Stomach (tissue), 9 donors: ENCODE measurements around the gene CDK15. TPM values are rescaled to one million over a fixed set of nuclear protein-coding genes. Genes with fewer than 3 reads are reported as not detected.

Experiments
- DNase-seq, 2 donors: peaks; one replicate each; pipeline versions ENCODE4 v3.0.0 to v3.0.0-alpha.2; 2013 to 2019
- H3K27ac ChIP-seq, 5 donors: fragments of 200-600 bp in 4 of 5; sonication (generic) in 4 of 5; one replicate each; pipeline ENCODE4 v1.5.1; 2013 to 2019; ENCODE audit warnings: mild to moderate bottlenecking in 1 of 5, moderate library complexity in 1 of 5
- H3K27me3 ChIP-seq, 3 donors: fragments of 200-600 bp; sonication (generic); one replicate each; pipeline ENCODE4 v1.5.1; 2017 to 2019; ENCODE audit warnings: mixed run types in 1 of 3
- H3K36me3 ChIP-seq, 4 donors: fragments of 200-600 bp; sonication (generic); 1 replicate in 3 of 4; 2 replicates in 1 of 4; pipeline ENCODE4 v1.5.1; 2016 to 2019
- H3K4me1 ChIP-seq, 4 donors: fragments of 200-600 bp; sonication (generic); one replicate each; pipeline ENCODE4 v1.5.1; 2016 to 2019
- H3K4me3 ChIP-seq, 4 donors: fragments of 200-600 bp; sonication (generic) in 3 of 4; one replicate each; pipeline ENCODE4 v1.5.1; 2016 to 2019; ENCODE audit warnings: mild to moderate bottlenecking in 1 of 4
- H3K9me3 ChIP-seq, 4 donors: fragments of 200-600 bp; sonication (generic); one replicate each; pipeline ENCODE4 v1.5.1; 2016 to 2019
- CTCF ChIP-seq, 7 experiments: fragments of 450-650 bp in 4 of 7; fragments of 200-600 bp in 3 of 7; sonication (generic) in 3 of 7; IDR thresholded peaks; one replicate each; pipeline ENCODE4 v1.5.1; 2016 to 2019; ENCODE audit warnings: antibody characterized with exemption in 7 of 7, control low read depth in 2 of 7, mild to moderate bottlenecking in 1 of 7
- EP300 ChIP-seq: sonication (generic); formaldehyde crosslinking; IDR thresholded peaks from one replicate; pipeline ENCODE4 v1.6.1; 2017; ENCODE audit warnings: antibody characterized with exemption
- POLR2A ChIP-seq, 4 donors: fragments of 450-650 bp; IDR thresholded peaks; one replicate each; pipeline ENCODE4 v1.6.1; 2016; ENCODE audit warnings: antibody characterized with exemption in 4 of 4, control low read depth in 2 of 4, mild to moderate bottlenecking in 1 of 4, moderate library complexity in 1 of 4
- POLR2AphosphoS5 ChIP-seq, 3 donors: sonication (generic); formaldehyde crosslinking; IDR thresholded peaks; one replicate each; pipeline ENCODE4 v1.6.1; 2016; ENCODE audit warnings: antibody characterized with exemption in 3 of 3
- whole genome bisulfite sequencing, 5 donors: extraction: QIAGEN DNeasy Blood & Tissue Kit in 3 of 5; methylation state at CpG; one replicate each; pipeline versions ENCODE4 v1.1.5 to v1.1.7; 2013 to 2018; 5-methylcytosine and 5-hydroxymethylcytosine counted together
- intact Hi-C: fragments of 100-400 bp; cut with DNase I; formaldehyde crosslinking; loops from one replicate; pipeline ENCODE4 v1.15.1; 2023; ENCODE audit warnings: low total_unique reads
- polyA plus RNA-seq, 3 donors: library from polyadenylated mRNA; stranded (reverse); fragments of 200-250 nt; gene quantifications; one replicate each; pipeline ENCODE4 v1.2.3, GENCODE V29; 2013
- total RNA-seq, 5 donors: library from RNA; depleted of rRNA; stranded (reverse); fragments of >200 nt; gene quantifications; one replicate each; pipeline versions ENCODE4 v1.1.0 to v1.2.3, GENCODE V29; 2014 to 2016
- donor health status: healthy with polysubstance abuse.
- donor health status: Bipolar disorder and iron deficiency.
- donor health status: healthy.

Gene CDK15
- total and polyA plus RNA-seq, 8 donors = 0.08 to 24.1 (median 3.2) TPM; not detected in 2

DNA sequence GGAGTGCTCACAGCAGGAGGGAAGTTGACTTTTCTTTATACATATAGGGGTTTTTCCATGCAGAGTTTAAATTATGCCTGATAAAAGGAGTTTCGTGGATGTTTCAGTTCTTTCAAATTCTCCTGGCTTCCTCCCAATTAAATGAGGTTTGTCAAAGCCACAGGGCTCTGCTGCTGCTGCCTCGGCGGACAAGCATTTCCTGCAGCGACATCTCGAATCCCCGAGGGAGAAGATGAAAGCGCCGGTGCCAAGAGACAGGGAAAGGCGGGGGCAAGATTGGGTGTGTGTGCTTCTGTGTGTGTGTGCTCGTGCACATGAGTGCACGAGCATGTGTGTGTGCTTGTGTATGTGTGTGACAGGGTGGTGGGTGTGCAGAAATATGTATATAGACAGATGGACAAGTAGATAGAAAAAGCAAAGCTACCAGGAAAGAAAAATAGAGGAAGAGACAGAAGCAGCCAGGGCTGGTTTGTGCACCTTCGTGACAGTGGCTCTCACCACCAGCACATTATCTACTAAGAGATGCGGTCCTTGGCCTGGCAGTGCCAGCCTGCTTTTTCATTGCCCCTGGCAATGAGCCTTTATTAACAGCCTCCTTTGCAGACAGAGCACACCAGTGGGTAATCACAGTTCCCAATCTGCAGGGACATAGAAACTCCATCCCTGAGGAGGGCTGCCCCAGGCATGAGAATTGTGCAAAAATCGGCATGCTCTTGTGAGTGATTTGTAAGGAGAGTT lies 76.2 kb downstream of the CDK15 start:
- 18 to 24% (median 21%) methylated on average over 14 of the region's 14 CpGs for WGBS, 5 donors
- DNase-seq = peak in 1 of 2 donors; percentile 58
- Histone ChIP-seq H3K4me1 (peaks cover 0 to 17% (median 12%) of the 10 kb centered on the region in 4 donors), H3K27ac (no peak overlapping the region), H3K9me3 (no peaks in the 10 kb centered on the region), H3K27me3 (peaks cover 0 to 19% (median 0%) of the 10 kb centered on the region in 3 donors), H3K36me3 (no peaks in the 10 kb centered on the region), H3K4me3 (no peak overlapping the region)
- TF ChIP-seq EP300 (no peak), POLR2A (IDR thresholded peaks at IDR 0.05) (no peak), CTCF (IDR thresholded peaks at IDR 0.05) (no peak), POLR2AphosphoS5 (IDR thresholded peaks at IDR 0.05) (no peak)
- intact Hi-C loops = no loop called here

- TF ChIP-seq POLR2A (IDR thresholded peaks at IDR 0.05) (no peak), POLR2AphosphoS5 (IDR thresholded peaks at IDR 0.05) (no peak), EP300 (no peak), CTCF (IDR thresholded peaks at IDR 0.05) (no peak)
- Histone ChIP-seq H3K27me3 (peaks cover 0 to 22% (median 0%) of the 10 kb centered on the region in 3 donors), H3K36me3 (no peaks in the 10 kb centered on the region), H3K4me3 (no peak overlapping the region), H3K4me1 (peaks cover 3 to 30% (median 19%) of the 10 kb centered on the region in 4 donors), H3K9me3 (no peaks in the 10 kb centered on the region), H3K27ac (no peak overlapping the region)
- peak in 1 of 2 donors; percentile 44 for DNase-seq
- intact Hi-C loops = no loop called here
- WGBS, 5 donors = 34 to 38% (median 37%) methylated on average over 8 of the region's 8 CpGs
Measured at GRCh38 chr2:201883606-201884369, 77.5 kb downstream of the CDK15 start.

DNA sequence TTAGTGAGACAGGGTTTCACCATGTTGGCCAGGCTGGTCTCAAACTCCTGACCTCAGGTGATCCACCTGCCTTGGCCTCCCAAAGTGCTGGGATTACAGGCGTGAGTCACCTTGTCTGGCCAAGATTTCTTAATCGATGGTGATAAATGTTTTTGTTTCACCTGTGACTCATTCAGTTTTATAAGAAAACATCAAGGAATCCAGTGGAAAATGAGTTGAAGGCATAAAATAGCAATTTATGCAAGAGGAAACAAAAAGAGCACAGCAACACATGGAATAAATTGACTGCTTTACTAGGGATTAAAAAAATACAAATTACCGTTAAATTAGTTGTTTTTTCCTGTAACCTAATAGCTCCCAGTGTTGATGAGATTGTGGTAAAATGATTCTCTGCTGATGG lies 80.2 kb downstream of the CDK15 start:
- 59 to 73% (median 64%) methylated on average over 3 of the region's 3 CpGs for WGBS, 5 donors
- H3K4me1 ChIP-seq = peaks cover 4 to 55% (median 22%) of the 10 kb centered on the region in 4 donors
- TF ChIP-seq POLR2A (IDR thresholded peaks at IDR 0.05) = no peak
- no peak for TF ChIP-seq CTCF (IDR thresholded peaks at IDR 0.05)
- intact Hi-C loops = no loop called here
- H3K4me3 ChIP-seq = no peak overlapping the region
- no peaks in the 10 kb centered on the region for H3K9me3 ChIP-seq
- no peak overlapping the region for H3K27ac ChIP-seq
- H3K27me3 ChIP-seq = peaks cover 0 to 14% (median 0%) of the 10 kb centered on the region in 3 donors
- no peaks in the 10 kb centered on the region for H3K36me3 ChIP-seq
- DNase-seq = no peak

GRCh38 chr2:201887773-201888425 lies 81.6 kb downstream of the CDK15 start:
- Histone ChIP-seq H3K36me3 (no peaks in the 10 kb centered on the region), H3K27ac (no peak overlapping the region), H3K4me3 (peak overlapping the region; percentile 5 to 25 (median 12)), H3K4me1 (peaks cover 4 to 47% (median 19%) of the 10 kb centered on the region in 4 donors), H3K9me3 (no peaks in the 10 kb centered on the region), H3K27me3 (peaks cover 0 to 7% (median 0%) of the 10 kb centered on the region in 3 donors)
- no peak for DNase-seq
- TF ChIP-seq CTCF (IDR thresholded peaks at IDR 0.05) = no peak
- no peak for TF ChIP-seq POLR2AphosphoS5 (IDR thresholded peaks at IDR 0.05)
- no peak for TF ChIP-seq EP300
- no peak for TF ChIP-seq POLR2A (IDR thresholded peaks at IDR 0.05)
- intact Hi-C loops = no loop called here
- WGBS, 5 donors = 30 to 50% (median 41%) methylated on average over 9 of the region's 9 CpGs
